Activated T-helper 9 cell treated with anti-CD3 and anti-CD28 coated beads, Interleukin-2, amount 50 U/mL, for 16 hours (primary cell): Measurements from ENCODE around the gene MYH7.
"Not testable (repeated sequence)": the region's sequence is repeated elsewhere in the genome, so short reads cannot be mapped to it uniquely, and the experiment has no call there.

Experiments
- DNase-seq: peaks from one replicate; pipeline ENCODE4 v3.0.0-alpha.2; 2020; ENCODE audit warnings: low read depth

MYH7 gene

DNA sequence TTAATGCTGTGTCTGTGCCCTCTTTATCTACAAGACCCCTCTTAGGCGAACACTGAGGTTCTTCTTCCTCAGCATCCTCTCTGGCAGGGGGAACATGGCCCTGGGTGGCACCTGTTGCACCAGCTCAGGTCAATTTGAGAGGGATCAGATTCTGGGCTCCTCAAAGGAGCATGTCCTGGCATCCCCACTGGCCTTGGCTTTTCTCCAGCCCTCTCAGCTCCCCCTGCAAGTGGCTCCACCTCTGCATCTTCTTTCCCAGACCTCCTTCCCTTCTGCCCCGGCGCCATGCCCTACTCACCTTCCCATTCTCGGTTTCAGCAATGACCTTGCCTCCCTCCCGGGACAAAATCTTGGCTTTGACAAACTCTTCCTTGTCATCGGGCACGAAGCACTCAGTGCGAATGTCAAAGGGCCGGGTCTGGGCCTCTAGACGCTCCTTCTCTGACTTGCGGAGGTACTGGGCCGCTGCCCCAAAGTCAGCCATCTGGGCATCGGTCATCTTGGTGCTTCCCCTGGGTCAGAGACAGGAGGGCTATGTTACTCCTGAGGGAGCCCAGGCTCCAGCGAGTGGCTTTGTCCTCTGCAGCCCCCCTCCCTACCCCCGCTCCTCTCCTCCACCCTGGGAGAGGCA, 28.6 kb downstream of the MYH7 start:
- no peak for DNase-seq

DNA sequence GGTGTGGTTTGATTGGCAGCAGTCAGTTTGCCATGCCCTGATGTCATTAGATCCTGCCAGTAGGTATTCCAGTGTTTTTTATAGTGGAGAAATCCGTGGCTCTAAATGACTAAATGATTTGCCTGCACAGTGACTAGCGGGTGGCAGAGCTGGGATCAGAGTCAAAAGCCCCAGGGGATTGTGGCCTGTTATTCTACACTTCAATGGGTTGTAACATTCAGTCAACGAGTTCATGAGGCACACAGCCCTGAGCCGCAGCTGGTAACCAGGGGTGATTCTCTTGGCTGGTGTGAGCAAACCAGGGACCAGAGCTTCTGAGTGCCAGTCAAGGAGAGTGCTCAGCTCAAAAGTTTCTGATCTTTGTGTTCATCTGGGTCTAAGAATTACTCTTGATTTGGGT, 29.2 kb downstream of the MYH7 start:
- DNase-seq: no peak

- no peak for DNase-seq
Observed at GRCh38 chr14:23405516-23406025, 29.9 kb downstream of the MYH7 start.

DNA sequence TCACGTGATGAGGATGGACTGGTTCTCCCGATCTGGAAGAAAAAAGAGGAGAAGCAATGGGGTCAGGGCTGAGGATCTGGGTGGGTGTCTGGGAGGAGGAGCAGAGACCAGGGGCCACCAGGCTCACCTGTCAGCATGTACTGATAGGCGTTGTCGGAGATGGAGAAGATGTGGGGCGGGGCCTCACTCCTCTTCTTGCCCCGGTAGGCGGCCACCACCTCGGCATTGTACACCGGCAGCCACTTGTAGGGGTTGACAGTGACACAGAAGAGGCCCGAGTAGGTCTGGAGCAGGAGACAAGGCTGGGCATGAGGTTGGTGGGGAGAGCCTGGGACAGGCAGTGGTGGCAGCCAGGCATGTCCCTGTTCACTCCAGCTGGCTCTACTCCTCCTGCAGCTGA, 30.4 kb downstream of the MYH7 start:
- no peak for DNase-seq

DNA sequence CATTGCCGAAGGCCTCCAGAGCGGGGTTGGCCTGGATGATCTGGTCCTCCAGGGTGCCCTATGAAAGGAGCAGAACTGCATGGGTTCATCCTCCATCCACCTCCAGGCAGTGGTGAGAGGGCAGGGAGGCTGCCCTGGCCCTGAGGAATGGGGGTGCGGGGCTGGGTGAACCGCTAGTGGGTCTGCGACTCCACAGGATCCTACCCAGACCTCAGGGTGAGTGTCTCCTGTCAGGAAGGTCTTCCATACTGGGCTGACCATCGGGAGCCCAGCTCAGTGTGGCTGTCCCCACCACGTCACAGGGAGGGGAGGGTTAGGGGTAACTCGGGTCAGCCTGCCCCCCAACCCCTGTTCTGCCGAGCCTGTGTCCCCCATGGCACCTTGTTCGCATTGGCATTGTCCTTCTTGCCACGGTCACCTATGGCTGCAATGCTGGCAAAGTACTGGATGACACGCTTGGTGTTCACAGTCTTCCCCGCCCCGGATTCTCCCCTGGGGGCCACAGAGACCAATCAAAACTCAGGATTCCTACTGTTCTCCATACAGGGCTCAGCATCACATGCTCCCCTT, 31.0 kb downstream of the MYH7 start:
- no peak for DNase-seq

DNA sequence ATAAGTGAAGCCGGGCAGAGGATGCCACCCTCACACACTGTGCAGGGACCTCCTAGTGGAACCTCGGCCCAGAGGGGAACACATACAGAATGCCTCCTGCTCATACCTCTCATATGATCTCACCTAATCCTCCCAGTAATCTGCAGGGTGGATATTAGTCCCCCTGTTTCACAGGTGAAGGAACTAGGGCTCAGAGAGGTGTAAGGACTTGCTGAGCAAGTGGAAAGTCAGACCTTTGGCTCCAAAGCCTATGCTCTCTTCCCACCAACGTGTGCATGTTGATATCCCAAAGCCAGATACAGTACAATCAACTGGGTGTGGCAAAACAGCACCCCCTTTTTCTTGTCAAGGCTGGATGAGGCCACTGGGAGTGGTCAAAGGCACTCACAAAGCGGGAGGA, 31.6 kb downstream of the MYH7 start:
- no peak for DNase-seq

- no peak for DNase-seq
Observed at GRCh38 chr14:23403139-23403438, 32.4 kb downstream of the MYH7 start.

GRCh38 chr14:23402296-23403138, 32.9 kb downstream of the MYH7 start:
- DNase-seq: no peak

DNA sequence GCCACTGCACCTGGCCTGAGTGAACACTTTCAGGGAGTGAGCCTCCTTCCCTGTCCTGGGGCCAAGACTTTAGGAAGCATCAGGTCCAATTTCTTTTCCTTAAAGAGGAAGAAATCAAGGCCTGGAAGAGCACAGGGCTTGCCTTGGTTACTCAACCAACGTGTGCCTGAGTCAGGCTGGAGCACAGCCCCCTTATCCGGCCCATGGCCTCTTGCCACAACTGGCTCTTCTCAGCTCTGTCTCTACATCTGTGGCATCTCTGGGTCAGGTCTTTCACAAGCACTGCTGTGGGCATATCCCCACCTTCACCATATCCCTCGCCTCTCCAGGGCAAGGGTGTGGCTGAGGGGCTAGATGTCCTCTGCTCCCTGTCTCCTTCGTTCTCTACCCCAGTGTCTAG, 34.2 kb downstream of the MYH7 start:
- DNase-seq: no peak

- DNase-seq: not testable (repeated sequence)
Observed at GRCh38 chr14:23400496-23401149, 34.8 kb downstream of the MYH7 start.

- DNase-seq: no peak
Observed at GRCh38 chr14:23399591-23399990, 35.9 kb downstream of the MYH7 start.

GRCh38 chr14:23399136-23399535, 36.3 kb downstream of the MYH7 start:
- no peak for DNase-seq

DNA sequence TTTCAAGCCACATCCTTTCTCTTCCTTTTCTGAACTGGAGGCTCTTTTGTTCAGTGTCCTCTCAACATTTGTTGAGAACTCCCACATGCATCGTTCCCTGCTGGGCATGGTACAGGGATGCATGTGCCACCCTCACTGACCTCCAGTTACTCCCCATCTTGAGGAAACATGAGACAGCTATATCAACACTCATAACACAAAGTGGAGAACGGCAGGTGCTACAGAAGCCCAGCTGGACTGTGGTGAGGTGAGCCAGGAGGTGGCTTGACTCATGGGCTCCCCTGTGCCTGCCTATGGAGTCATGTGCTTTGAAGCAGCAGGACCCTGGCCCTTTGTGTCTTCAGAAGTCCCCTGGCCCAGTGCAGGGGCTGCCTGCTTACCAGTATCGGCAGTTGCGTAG, 37.1 kb downstream of the MYH7 start:
- DNase-seq: no peak

- DNase-seq: no peak
Observed at GRCh38 chr14:23396781-23397407, 38.6 kb downstream of the MYH7 start.

DNA sequence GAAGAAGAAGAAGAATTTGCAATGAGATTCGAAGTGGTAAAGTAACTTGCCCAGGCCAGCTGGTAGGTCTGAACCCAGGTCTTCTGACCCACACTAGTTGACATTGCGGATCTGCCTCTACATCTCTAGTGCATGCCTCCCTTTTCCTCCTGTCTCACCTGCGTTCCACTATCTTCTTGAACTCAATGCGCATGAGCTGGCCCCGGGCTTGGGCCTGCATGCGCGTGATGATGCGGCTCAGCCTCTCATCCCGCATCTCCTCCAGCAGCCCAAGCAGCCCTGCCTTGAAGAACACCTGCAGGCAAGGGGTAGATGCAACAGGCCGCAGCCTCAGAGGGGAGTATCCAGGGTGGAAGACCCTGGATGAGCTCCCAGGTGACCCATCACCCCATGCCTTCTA, 39.3 kb downstream of the MYH7 start:
- no peak for DNase-seq

DNA sequence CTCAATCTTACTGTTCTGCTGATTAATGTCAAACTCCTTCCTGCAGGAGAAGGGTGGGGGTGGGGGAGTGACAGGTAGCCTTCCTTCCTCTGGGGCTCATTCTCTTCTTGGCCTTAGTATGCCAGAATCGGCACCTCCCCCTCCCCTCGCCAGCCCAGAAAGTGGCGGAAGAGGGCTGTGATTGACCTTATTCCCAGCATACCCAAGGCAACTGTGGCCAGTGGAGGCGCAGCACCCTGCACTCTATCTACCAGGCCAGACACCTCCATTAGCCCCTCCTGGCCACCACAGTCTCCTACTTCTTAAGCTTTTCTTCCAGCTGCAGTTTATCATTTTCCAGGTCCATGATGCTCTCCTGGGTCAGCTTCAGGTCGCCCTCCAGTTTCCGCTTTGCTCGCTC, 42.8 kb downstream of the MYH7 start:
- no peak for DNase-seq

GRCh38 chr14:23389871-23390270, 45.6 kb downstream of the MYH7 start:
- not testable (repeated sequence) for DNase-seq

DNA sequence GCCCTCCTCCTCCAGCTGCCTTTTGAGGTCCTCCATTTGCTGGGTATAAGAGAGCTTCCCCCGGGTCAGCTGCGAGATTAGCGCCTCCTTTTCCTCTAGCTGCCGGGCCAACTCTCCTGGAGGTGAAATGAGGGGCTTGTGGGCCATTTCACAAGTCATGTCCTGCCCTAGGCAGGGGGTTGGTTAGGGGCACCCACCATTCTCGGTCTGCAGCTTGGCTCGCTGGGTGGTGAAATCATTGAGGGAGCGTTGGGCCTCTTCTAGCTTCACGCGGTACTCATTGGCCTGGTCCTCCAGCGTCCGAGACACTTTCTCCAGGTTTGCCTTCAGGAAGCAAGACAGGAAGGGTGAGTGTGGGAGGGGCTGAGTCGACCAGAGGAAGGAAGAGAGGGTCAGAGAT, 46.1 kb downstream of the MYH7 start:
- DNase-seq: no peak

GRCh38 chr14:23388996-23389395, 46.5 kb downstream of the MYH7 start:
- DNase-seq: no peak

DNA sequence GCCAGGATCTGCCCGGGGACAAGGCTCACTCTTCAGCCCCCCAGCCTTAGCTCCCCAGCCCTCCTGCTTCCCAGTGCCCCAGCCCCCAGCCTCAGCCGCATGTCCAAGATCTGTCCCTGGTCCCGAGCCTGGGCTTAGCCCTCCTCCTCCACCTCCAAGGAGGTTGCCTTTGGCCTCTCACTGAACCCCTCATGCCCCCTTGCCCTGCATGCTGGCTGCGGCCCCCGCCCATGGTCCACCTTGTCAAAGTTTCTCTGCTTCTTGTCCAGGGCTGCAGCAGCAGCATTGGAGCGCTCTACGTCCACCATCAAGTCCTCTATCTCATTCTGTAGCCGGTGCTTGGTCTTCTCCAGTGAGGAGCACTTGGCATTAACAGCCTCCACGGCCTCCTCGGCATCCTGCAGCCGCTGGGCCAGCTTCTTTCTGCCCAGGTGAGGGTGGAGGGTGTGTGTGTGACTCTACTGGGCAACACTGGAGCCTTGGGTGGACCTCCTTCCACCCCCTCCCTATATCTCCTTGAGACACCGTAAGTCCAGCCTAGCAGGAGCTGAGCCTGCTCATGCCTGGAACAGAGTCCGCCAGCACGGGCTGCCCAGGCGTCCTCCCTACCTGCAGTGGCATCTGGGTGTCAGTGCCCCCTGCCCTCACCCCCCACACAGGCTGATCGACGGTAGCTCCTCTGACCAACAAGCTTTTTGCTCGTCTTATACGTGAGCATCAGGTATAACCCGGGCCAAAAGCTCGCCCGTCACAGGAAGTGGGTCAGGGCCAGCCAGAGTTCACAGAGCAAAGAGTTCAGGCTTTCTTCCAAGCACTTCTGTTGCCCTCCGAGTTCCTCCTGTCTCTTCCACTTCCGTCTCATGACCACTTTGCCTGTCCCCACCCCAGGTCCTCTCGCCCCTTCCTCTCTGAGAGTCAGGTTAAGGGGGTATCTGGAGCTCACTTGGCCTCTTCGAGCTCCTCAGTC, 47.3 kb downstream of the MYH7 start:
- no peak for DNase-seq

DNA sequence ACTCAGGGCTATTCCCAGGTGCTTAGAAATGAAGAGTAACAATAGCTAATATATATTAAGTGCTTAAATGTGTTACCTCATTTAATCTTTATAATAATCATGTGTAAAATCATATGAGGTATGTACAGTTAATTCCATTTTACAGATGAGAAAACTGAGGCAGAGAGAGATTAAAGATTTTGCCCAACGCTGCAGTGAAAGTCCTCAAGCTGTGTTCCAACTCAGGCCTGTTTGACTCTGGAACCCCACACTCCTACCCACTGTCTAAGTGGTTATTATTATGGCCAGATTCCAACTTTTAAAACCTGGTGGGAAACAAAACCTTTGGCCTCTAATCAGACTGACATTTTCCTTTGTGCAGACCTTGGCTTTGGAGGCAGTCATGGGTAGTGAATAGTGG, 48.5 kb downstream of the MYH7 start:
- no peak for DNase-seq
